Dermis blood vessel endothelial cell (primary cell): ENCODE results near the gene OR52B2. TPM values are rescaled to one million over a fixed set of nuclear protein-coding genes. Genes with fewer than 3 reads are reported as not detected.

Source experiments
- DNase-seq: peaks from one replicate; pipeline ENCODE4 v3.0.0; 2010
- total RNA-seq: library from RNA; depleted of rRNA; stranded (reverse); fragments of >200 nt; gene quantifications from 2 replicates; pipeline ENCODE4 v1.2.3, GENCODE V29; 2014

OR52B2 gene
- total RNA-seq: 0.09 TPM in 1 of 2 replicates, not detected in the other

- no peak for DNase-seq
Observed at GRCh38 chr11:6170226-6170625, at the start of gene OR52B2. Gene OR52B2 (minus strand): TSS chr11:6170326. CDS start chr11:6170326, 0 bp downstream.

DNA sequence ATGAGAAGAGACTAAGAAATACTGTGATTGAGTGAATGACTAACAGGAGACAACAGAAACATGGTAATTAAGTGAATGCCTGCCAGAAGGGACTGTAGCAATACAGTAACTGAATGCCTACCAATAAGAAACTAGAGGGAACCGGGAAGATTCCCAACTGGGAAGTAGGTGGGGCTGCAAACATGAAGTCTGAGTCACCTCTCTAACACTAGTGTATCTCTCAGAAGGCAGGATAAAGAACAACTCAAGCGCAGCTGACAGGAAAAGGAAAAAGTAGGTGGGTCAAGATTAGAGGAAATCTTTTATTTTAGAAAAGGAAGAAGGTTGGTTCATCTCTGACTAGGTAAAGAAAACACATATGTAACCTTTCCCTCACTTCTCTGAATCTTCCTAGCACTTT, 49.2 kb upstream of the OR52B2 start:
- peak; percentile 75 for DNase-seq

DNA sequence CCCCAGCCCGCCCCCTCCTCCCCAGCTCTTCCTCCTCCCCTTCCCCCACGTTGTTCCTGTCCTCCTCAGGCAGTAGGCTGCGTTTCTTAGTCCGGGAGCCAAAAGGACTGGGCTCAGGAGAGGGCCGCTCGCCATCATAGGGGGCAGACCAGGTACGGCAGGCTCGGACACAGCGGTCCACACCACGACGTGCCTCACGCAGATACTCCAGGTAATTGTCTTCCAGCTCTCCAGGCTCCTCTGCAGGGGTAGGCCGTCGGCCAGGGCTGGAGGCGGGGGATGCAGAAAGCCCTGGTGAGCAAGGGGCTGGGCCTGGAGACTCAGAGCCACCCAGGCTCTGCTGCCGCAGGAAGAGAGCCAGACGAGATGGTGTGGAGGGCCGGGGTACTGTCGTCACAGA, 47.6 kb upstream of the OR52B2 start:
- no peak for DNase-seq

DNA sequence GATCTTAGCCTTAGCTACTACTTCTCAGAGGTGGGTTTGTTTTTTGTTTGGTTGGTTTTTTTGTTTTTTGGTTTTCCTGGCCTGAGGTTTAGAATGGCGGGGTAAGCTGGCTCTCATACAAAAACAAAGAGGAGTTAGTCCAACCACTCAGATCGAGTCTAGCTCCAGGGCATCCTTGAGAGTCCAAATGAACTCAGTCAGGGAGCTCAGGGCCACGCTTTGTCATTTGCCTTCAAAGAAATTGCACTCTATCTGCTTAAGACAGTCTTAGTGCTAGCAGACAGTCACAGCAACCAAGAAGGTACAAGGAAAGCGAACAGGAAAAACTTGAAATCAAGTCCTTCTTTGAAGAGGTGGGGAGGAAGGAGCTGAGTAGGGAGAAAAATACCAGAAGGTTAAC, 46.4 kb upstream of the OR52B2 start:
- no peak for DNase-seq

DNA sequence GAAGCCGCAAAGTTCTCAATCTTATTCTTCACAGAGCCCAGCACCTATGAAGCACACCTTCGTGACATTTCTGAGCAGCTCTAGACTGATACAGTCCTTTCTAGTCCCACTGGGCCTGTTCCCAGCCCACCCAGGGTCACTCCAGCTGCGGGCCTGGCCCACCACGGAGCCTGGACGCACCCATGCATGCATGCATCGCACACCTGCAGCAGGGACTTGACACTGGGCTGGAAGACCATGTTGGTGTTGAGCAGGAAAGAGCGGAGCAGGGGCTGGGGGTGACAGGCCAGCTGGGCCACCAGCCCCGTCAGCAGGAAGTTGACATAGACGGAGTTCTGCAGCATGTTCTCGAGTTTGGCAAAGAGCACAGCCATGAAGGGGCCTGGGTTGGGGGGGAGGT, 44.4 kb upstream of the OR52B2 start:
- DNase-seq: no peak

- no peak for DNase-seq
Observed at GRCh38 chr11:6210274-6210955, 40.3 kb upstream of the OR52B2 start.

- DNase-seq: no peak
Observed at GRCh38 chr11:6209801-6210200, 39.7 kb upstream of the OR52B2 start.

DNA sequence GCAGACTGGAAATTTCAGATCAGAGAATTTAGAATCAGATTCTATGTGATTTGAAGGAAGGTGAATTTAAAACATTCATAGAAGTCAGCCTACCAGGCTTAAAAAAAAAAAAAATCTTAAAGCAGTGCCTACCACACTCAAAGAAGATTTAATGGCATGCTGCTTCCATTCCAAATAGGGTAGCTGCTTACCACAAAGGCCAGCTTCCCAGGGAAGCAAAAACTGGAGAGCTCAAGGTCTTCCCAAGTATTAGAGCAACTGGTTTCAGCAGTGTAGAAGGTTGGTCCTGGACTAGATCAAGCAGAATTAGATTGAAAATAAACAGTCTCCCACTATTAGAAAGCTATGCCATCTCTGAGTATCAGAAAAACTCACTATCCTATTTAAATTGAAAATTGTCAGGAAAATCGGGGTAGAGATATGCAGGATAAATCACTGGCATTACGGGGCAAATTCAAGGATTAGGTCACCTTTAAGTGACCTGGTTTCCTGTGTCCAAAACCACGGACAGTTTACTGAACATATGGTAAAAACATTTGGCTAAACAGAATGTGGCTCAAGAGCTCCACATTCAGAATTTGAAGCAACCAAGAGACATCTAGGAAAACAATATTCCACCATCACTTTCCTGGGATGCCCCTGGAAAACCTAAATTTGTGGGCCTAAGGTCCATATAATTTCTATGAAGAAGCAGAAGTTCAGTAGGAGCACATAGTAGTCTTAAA, 36.5 kb upstream of the OR52B2 start:
- no peak for DNase-seq

- no peak for DNase-seq
Observed at GRCh38 chr11:6205366-6205765, 35.2 kb upstream of the OR52B2 start, which contains the start of gene C11orf42. Gene C11orf42 (plus strand): TSS chr11:6205557. CDS start chr11:6205616, 59 bp downstream.

GRCh38 chr11:6204706-6205105, 34.6 kb upstream of the OR52B2 start:
- no peak for DNase-seq

DNA sequence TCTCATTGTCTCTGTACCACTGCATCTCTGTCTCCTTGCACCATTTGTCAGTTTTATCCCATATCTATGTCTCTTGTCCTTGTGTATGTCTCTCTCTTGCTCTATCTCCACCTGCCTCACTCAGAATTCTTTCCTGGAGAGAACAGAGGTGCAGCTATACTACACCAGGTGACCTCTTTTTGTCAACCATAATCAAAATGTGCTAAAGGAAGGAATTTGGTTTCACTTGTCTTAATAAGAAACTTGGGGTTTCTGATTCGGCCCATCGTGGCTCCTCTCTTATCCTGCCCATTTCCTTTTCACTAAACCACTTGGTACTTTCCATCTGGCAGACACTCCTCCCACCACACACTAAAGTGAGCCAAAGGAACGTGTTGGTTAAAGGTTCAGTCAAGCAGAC, 33.2 kb upstream of the OR52B2 start:
- DNase-seq: no peak

DNA sequence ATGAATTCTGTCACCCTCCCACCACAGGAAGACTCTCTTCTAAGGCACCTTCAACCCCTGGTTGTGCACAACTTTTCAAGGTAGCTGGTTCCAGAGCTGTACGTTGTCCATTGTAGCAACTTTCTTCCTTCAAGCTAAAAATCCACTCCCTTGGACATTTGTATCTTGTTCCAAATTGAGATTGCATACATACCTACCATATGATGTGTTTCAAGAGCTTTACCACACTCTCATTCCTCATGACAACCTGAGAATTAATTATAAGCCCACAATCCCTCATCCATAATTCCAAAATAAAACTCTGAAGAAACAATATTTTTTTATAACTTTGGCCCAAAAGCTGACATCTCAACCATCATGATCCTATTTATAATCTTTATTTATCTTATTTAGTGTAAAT, 31.9 kb upstream of the OR52B2 start:
- DNase-seq: no peak

DNA sequence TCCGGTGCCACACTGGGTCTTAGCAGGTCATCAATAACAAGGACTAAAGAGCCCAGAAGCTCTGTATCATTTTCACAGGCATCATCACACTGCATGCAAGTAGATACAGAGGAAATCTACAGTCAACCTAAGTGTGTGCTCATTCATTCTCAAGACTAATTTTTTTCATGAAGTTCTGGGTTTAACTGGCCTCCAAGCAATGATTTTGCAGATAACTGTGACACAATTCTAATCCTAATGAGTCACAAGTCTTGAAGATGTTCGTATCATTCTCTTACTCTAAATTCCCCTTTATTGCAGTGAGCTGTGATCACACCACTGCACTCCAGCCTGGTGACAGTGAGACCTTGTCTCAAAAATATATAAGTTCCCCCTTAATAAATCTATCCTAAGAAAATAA, 31.4 kb upstream of the OR52B2 start:
- no peak for DNase-seq

DNA sequence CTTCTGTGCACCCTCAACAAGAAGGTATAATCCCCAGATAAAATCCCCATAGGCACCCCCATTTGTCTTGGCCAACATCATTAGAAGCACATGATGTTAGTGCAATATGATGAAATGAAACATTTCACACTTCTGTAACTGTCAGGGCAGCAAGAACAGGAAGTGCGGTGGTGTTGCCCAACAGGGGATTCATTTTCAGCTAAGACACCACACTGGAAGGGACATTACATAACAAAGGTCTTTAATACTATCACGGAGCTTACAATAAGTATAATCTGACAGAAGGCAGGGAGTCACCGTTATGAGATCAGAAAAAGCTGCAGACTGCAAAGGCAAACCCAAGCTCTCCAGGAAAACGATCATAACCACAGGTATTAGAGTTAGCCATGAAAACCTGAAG, 30.8 kb upstream of the OR52B2 start:
- DNase-seq: no peak

DNA sequence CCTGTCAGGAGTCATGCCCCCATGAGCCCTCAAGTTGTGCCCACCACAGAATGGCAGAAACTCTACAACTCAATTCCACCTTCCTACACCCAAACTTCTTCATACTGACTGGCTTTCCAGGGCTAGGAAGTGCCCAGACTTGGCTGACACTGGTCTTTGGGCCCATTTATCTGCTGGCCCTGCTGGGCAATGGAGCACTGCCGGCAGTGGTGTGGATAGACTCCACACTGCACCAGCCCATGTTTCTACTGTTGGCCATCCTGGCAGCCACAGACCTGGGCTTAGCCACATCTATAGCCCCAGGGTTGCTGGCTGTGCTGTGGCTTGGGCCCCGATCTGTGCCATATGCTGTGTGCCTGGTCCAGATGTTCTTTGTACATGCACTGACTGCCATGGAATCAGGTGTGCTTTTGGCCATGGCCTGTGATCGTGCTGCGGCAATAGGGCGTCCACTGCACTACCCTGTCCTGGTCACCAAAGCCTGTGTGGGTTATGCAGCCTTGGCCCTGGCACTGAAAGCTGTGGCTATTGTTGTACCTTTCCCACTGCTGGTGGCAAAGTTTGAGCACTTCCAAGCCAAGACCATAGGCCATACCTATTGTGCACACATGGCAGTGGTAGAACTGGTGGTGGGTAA, 29.2 kb upstream of the OR52B2 start, which contains the start of gene OR52W1:
Gene OR52W1, plus strand, starts transcription at position 51 of the 637 bp plus-strand sequence. Its CDS starts 0 bp downstream, at position 51.
- DNase-seq: no peak

- no peak for DNase-seq
Observed at GRCh38 chr11:6197466-6198200, 27.5 kb upstream of the OR52B2 start.

GRCh38 chr11:6196396-6196795, 26.3 kb upstream of the OR52B2 start:
- DNase-seq: no peak

GRCh38 chr11:6194065-6194581, 24.0 kb upstream of the OR52B2 start:
- no peak for DNase-seq

- no peak for DNase-seq
Observed at GRCh38 chr11:6191742-6192141, 21.6 kb upstream of the OR52B2 start.

- DNase-seq: no peak
Observed at GRCh38 chr11:6175440-6175839, 5.3 kb upstream of the OR52B2 start.

DNA sequence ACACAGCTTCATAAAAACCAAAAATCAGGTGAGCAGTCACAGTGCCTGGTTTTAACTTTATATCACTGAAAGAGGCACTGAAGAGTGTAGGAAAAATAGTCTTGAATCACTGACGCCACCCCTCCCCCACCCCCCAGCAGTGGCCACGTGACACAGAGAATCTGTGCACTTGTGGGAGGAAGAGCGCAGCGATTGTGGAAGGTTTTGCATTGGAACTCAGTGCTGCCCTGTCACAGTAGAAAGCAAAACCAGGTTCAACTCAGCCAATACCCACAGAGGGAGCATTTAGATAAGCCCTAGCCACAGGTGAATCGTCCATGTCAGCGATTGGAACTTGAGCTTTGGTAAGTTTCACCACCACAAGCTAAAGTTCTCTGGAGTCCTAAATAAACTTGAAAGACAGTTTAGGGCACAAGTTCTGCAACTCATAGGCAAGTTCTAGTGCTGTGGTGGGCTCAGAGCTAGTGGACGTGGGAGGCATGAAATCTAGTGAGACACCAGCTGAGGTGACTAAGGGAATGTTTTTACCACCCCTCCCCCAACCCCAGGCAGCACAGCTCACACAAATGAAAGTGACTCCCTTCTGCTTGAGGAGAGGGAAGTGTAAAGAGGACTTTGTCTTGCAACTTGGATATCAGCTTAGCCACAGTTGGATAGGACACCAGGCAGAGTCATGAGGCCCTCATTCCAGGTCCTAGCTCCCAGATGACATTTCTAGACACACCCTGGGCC, 13.3 kb downstream of the OR52B2 start:
- no peak for DNase-seq

DNA sequence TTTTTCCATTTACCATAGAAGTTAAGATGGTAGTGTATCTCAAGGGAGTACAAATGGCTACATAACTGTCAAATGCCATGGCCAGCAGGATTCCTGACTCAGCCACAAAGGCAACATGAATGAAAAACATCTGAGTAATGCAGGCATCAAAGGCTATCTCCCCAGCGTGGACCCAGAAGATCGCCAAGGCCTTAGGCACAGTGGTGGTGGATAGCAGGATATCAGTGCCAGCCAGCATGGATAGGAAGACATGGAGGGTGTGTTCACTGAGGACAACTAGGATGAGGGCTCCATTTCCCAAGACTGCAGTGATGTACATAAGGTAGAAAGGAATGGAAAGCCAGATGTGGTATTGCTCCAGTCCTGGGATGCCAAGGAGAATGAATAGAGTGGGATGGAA, 18.0 kb downstream of the OR52B2 start:
- no peak for DNase-seq
